OCI-LY1 (cell line): ENCODE measurements around the gene GNG12.

ENCODE experiments used
- EZH2 ChIP-seq: fragments of 200-600 bp; sonication (generic), shearing (Covaris generic); IDR thresholded peaks from 2 replicates; pipeline ENCODE4 v1.8.0; 2017; ENCODE audit warnings: borderline replicate concordance, mixed run types, mild to moderate bottlenecking, antibody characterized with exemption, low read length, moderate library complexity, mixed read lengths
- TF ChIP-seq, protein P1 (sequence below): fragments of 200-600 bp; sonication (generic), shearing (Covaris generic); IDR thresholded peaks from 2 replicates; pipeline ENCODE4 v1.5.1; 2017; ENCODE audit warnings: mild to moderate bottlenecking, antibody characterized with exemption, low read length, moderate library complexity, mixed read lengths

DNA sequence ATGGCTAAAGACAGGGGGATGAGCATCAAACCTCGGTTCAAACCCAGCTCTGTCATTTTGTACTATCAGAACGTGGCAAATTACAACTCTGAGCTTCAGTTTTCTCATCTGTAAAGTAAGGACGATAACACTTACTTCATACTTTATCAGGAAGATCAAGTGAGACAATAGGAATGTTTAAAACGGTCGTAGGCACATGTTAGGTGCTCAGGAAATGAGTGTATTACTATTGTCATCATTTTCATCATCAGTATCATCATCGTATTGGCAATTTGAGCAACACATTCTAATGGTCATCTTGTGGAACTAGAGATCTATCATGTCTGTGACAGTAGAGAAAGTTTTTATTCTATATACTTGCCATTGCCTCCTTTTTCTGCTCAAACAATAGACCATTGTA, 170.4 kb downstream of the GNG12 start:
- TF ChIP-seq, protein P1, sequence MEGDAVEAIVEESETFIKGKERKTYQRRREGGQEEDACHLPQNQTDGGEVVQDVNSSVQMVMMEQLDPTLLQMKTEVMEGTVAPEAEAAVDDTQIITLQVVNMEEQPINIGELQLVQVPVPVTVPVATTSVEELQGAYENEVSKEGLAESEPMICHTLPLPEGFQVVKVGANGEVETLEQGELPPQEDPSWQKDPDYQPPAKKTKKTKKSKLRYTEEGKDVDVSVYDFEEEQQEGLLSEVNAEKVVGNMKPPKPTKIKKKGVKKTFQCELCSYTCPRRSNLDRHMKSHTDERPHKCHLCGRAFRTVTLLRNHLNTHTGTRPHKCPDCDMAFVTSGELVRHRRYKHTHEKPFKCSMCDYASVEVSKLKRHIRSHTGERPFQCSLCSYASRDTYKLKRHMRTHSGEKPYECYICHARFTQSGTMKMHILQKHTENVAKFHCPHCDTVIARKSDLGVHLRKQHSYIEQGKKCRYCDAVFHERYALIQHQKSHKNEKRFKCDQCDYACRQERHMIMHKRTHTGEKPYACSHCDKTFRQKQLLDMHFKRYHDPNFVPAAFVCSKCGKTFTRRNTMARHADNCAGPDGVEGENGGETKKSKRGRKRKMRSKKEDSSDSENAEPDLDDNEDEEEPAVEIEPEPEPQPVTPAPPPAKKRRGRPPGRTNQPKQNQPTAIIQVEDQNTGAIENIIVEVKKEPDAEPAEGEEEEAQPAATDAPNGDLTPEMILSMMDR = no peak
- TF ChIP-seq EZH2 = no peak
